NB4 (cell line): ENCODE data around the gene SHC2.

Source experiments
- DNase-seq: peaks from one replicate; pipeline ENCODE4 v3.0.0; 2010; ENCODE audit warnings: low read depth
- H3K4me3 ChIP-seq: one replicate; pipeline ENCODE4 v1.5.1; 2011; ENCODE audit warnings: mild to moderate bottlenecking, low read depth, low read length, moderate library complexity
- CTCF ChIP-seq: IDR thresholded peaks from one replicate; pipeline ENCODE4 v1.5.1; 2012; ENCODE audit warnings: low read depth, low read length
- MAX ChIP-seq: IDR thresholded peaks from 2 replicates; pipeline ENCODE4 v1.6.1; 2011; ENCODE audit warnings: low read depth, low read length
- MYC ChIP-seq: IDR thresholded peaks from 2 replicates; pipeline ENCODE4 v1.6.1; 2011; ENCODE audit warnings: low read depth, low read length
- POLR2A ChIP-seq: IDR thresholded peaks from 2 replicates; pipeline ENCODE4 v1.6.1; 2011; ENCODE audit warnings: mild to moderate bottlenecking; ENCODE audit not compliant: insufficient read length; ENCODE audit errors: extremely low read depth

The SHC2 gene

GRCh38 chr19:447064-447426, 13.8 kb downstream of the SHC2 start:
- no peak for TF ChIP-seq MYC
- H3K4me3 ChIP-seq: no peak overlapping the region
- no peak for DNase-seq

GRCh38 chr19:444677-445210, 16.1 kb downstream of the SHC2 start:
- H3K4me3 ChIP-seq: no peak overlapping the region
- no peak for DNase-seq
- TF ChIP-seq MYC (no peak), POLR2A (no peak)

- no peak overlapping the region for H3K4me3 ChIP-seq
- TF ChIP-seq MAX: no peak
- DNase-seq: no peak
Measured at GRCh38 chr19:443005-443404, 17.8 kb downstream of the SHC2 start.

- TF ChIP-seq MAX (no peak), POLR2A (no peak), MYC (no peak), CTCF (no peak)
- DNase-seq: no peak
Measured at GRCh38 chr19:442085-442484, 18.7 kb downstream of the SHC2 start.

GRCh38 chr19:441213-441836, 19.5 kb downstream of the SHC2 start:
- no peak for TF ChIP-seq MAX
- TF ChIP-seq POLR2A: no peak
- no peak for DNase-seq
- H3K4me3 ChIP-seq: no peak overlapping the region

More at GRCh38 chr19:442085-442484, 18.7 kb downstream of the SHC2 start:
- H3K4me3 ChIP-seq: no peak overlapping the region

- no peak for DNase-seq
- no peak overlapping the region for H3K4me3 ChIP-seq
- TF ChIP-seq CTCF (no peak), MYC (no peak), POLR2A (no peak), MAX (no peak)
Measured at GRCh38 chr19:440391-441212, 20.2 kb downstream of the SHC2 start.

GRCh38 chr19:439167-439900, 21.5 kb downstream of the SHC2 start:
- no peak for TF ChIP-seq CTCF
- DNase-seq: no peak

GRCh38 chr19:438416-438958, 22.3 kb downstream of the SHC2 start:
- TF ChIP-seq CTCF: no peak
- TF ChIP-seq POLR2A: no peak
- TF ChIP-seq MAX: no peak
- no peak for TF ChIP-seq MYC
- no peak overlapping the region for H3K4me3 ChIP-seq
- DNase-seq: no peak

More at GRCh38 chr19:439167-439900, 21.5 kb downstream of the SHC2 start:
- H3K4me3 ChIP-seq: no peak overlapping the region
